Neuronal stem cell (in vitro differentiated cells): ENCODE measurements around the gene SMIM29.
A peak's percentile ranks its signal among the peaks of the same experiment; 100 is the strongest.

ENCODE experiments used
- DNase-seq: peaks from one replicate; pipeline ENCODE4 v3.0.0-alpha.2; 2013; ENCODE audit warnings: low spot score
- H2AFZ ChIP-seq: one replicate; pipeline ENCODE4 v1.6.1; 2013; ENCODE audit warnings: mild to moderate bottlenecking, low read length, inconsistent platforms
- H2AK5ac ChIP-seq: 2 replicates; pipeline ENCODE4 v1.6.1; 2013; ENCODE audit warnings: low read depth, mild to moderate bottlenecking, inconsistent platforms, low read length, moderate library complexity, mixed read lengths
- H2BK120ac ChIP-seq: 2 replicates; pipeline ENCODE4 v1.6.1; 2013; ENCODE audit warnings: low read depth, mild to moderate bottlenecking, inconsistent platforms, low read length, moderate library complexity, mixed read lengths
- H2BK12ac ChIP-seq: one replicate; pipeline ENCODE4 v1.6.1; 2013; ENCODE audit warnings: low read length, inconsistent platforms
- H2BK15ac ChIP-seq: 2 replicates; pipeline ENCODE4 v1.6.1; 2013; ENCODE audit warnings: mild to moderate bottlenecking, low read length, inconsistent platforms, mixed read lengths
- H2BK5ac ChIP-seq: one replicate; pipeline ENCODE4 v1.6.1; 2013; ENCODE audit warnings: inconsistent platforms, mild to moderate bottlenecking, low read length, moderate library complexity
- H3K14ac ChIP-seq: one replicate; pipeline ENCODE4 v1.6.1; 2013; ENCODE audit warnings: low read length, inconsistent platforms
- H3K18ac ChIP-seq: 2 replicates; pipeline ENCODE4 v1.6.1; 2013; ENCODE audit warnings: low read length, inconsistent platforms
- H3K23ac ChIP-seq: 2 replicates; pipeline ENCODE4 v1.6.1; 2013; ENCODE audit warnings: low read depth, mild to moderate bottlenecking, mixed read lengths, low read length, inconsistent platforms; ENCODE audit not compliant: poor library complexity
- H3K27ac ChIP-seq: replicated peaks from 3 replicates; pipeline ENCODE4 v1.5.1; 2013; ENCODE audit warnings: low read length, inconsistent platforms
- H3K27me3 ChIP-seq, 3 experiments: 2 replicates each; pipeline ENCODE4 v1.6.1; 2013; ENCODE audit warnings: low read length in 3 of 3, mild to moderate bottlenecking in 2 of 3, inconsistent platforms in 1 of 3, low read depth in 1 of 3, mixed read lengths in 1 of 3, moderate library complexity in 1 of 3; ENCODE audit not compliant: control insufficient read depth in 3 of 3, insufficient read depth in 3 of 3
- H3K36me3 ChIP-seq, 2 donors: replicated peaks in 1 of 2; 2 replicates each; pipeline ENCODE4 v1.6.1; 2013; ENCODE audit warnings: low read length in 2 of 2; ENCODE audit not compliant: control insufficient read depth in 2 of 2, insufficient read depth in 2 of 2
- H3K4ac ChIP-seq: 2 replicates; pipeline ENCODE4 v1.6.1; 2013; ENCODE audit warnings: inconsistent platforms, mild to moderate bottlenecking, low read length, moderate library complexity
- H3K4me1 ChIP-seq, 2 donors: 1 replicate in 1 of 2; 2 replicates in 1 of 2; pipeline ENCODE4 v1.6.1; 2013; ENCODE audit warnings: low read length in 2 of 2, low read depth in 1 of 2; ENCODE audit not compliant: control insufficient read depth in 2 of 2, insufficient read depth in 1 of 2
- H3K4me2 ChIP-seq: one replicate; pipeline ENCODE4 v1.6.1; 2013; ENCODE audit warnings: mild to moderate bottlenecking, low read length, inconsistent platforms; ENCODE audit not compliant: insufficient read depth, poor library complexity, severe bottlenecking
- H3K4me3 ChIP-seq, 2 donors: 2 replicates each; pipeline ENCODE4 v1.5.1; 2013; ENCODE audit warnings: low read length in 2 of 2, mild to moderate bottlenecking in 2 of 2, inconsistent platforms in 1 of 2, moderate library complexity in 1 of 2
- H3K79me1 ChIP-seq: one replicate; pipeline ENCODE4 v1.6.1; 2013; ENCODE audit warnings: low read depth, mild to moderate bottlenecking, inconsistent platforms, low read length, moderate library complexity
- H3K9ac ChIP-seq: one replicate; pipeline ENCODE4 v1.6.1; 2013; ENCODE audit warnings: mild to moderate bottlenecking, low read depth, low read length, inconsistent platforms; ENCODE audit not compliant: poor library complexity
- H3K9me3 ChIP-seq, 2 donors: replicated peaks in 1 of 2; 2 replicates each; pipeline versions ENCODE3 to v1.6.1; 2013; ENCODE audit warnings: low read length in 2 of 2, mild to moderate bottlenecking in 2 of 2, inconsistent platforms in 1 of 2, low read depth in 1 of 2, mixed read lengths in 1 of 2, moderate library complexity in 1 of 2; ENCODE audit not compliant: control insufficient read depth in 2 of 2, insufficient read depth in 1 of 2
- H4K8ac ChIP-seq: one replicate; pipeline ENCODE4 v1.6.1; 2013; ENCODE audit warnings: low read depth, mild to moderate bottlenecking, inconsistent platforms, low read length, moderate library complexity
- H4K91ac ChIP-seq: one replicate; pipeline ENCODE4 v1.6.1; 2013; ENCODE audit warnings: low read length, low read depth, mild to moderate bottlenecking, inconsistent platforms; ENCODE audit not compliant: poor library complexity
- WGBS, 2 donors: extraction: QIAGEN DNeasy Blood & Tissue Kit; methylation state at CpG; one replicate each; pipeline ENCODE4 v1.1.7; 2013; ENCODE audit warnings: missing lambda C conversion rate in 2 of 2, mixed read lengths in 1 of 2; ENCODE audit not compliant: insufficient read length in 2 of 2, insufficient replicate concordance in 1 of 2; ENCODE audit errors: extremely low coverage in 2 of 2; 5-methylcytosine and 5-hydroxymethylcytosine counted together

SMIM29 gene

DNA sequence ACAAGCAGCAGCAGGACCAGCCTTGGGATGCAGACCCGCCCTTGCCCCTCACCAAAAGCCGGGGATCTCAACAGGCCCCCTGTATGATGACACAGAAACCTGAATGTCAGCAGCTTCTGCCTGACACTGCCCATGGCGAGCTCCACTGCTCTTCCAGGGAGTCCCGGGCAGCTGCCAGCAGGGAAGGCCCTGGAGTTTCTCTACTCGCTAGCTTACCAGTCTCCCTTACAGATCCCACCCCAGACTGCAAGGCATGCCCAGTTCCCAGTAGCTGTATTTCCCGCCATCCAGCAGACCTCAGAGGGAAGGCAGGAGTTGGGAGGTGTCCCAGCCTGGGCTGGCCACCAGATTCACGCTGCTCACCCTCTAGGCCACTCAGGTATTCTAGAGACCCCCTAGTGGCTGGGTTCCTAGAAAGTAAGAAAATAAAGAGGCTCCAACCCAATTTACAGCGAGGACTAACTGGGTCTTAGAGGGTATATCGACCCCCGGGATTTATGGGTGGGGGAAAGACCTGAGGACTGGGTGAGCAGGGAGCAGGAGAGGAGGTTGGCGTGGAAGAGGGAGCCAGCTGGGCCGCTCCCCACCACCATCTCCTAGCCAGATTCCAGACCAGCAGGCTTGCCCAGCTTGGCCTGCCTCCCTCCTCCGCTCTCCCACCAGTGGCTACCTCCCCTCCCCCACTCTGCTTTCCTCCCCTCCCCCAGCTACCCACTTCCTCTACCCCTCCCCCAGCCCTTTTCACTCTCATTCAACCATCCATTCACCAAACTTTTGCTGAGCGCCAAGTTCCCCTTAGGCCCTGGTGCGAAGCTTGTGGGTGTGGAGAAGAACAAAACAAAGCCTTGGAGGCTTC, 21.8 kb downstream of the SMIM29 start:
- Histone ChIP-seq H3K36me3 (no peaks in the 10 kb centered on the region), H3K9ac (no peak overlapping the region), H3K23ac (peak overlapping the region; percentile 29), H2AFZ (peak overlapping the region; percentile 65), H3K27ac (peak overlapping the region; percentile 41), H3K79me1 (no peaks in the 10 kb centered on the region), H3K4me1 (peaks cover 12 to 24% of the 10 kb centered on the region in 2 donors), H3K4ac (peak overlapping the region; percentile 58), H2BK120ac (peak overlapping the region; percentile 73), H2BK12ac (no peak overlapping the region), H4K8ac (no peak overlapping the region), H3K27me3 (peaks cover 0 to 2% (median 0%) of the 10 kb centered on the region in 3 experiments), H2BK5ac (no peak overlapping the region), H2BK15ac (peak overlapping the region; percentile 76), H3K18ac (peak overlapping the region; percentile 73), H3K9me3 (no peaks in the 10 kb centered on the region), H3K4me2 (no peak overlapping the region), H3K14ac (no peak overlapping the region), H4K91ac (peak overlapping the region; percentile 90), H2AK5ac (peak overlapping the region; percentile 91), H3K4me3 (no peak overlapping the region)
- no peak for DNase-seq
- no CpG with 5 or more reads among the region's 15 CpGs for WGBS, 2 donors

DNA sequence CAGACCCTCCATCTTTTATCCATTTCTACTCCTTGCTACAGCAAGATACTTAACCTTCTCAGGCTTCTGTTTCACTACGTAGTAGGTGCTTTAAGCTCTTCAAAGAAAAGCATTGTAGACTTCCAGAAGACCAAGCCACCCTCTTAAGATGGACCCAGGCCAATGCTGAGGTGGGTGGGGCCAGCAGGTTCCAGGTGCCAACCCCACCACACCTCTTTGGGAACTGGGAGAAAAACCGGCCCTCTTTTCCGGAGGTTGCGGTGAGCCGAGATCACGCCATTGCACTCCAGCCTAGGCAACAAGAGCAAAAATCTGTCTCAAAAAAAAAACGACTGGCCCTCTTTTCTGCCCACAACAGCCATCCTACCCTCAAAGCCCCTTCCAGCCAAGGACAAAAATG, 22.7 kb downstream of the SMIM29 start:
- no peak overlapping the region for H3K9ac ChIP-seq
- no peak overlapping the region for H3K4ac ChIP-seq
- H2BK12ac ChIP-seq = no peak overlapping the region
- H3K27ac ChIP-seq = no peak overlapping the region
- H3K79me1 ChIP-seq = no peaks in the 10 kb centered on the region
- H3K36me3 ChIP-seq = no peaks in the 10 kb centered on the region
- no CpG with 5 or more reads among the region's 7 CpGs for WGBS, 2 donors
- no peak overlapping the region for H3K4me3 ChIP-seq
- no peak overlapping the region for H3K18ac ChIP-seq
- H3K4me2 ChIP-seq = no peak overlapping the region
- H3K9me3 ChIP-seq = no peaks in the 10 kb centered on the region
- H3K27me3 ChIP-seq = peaks cover 0 to 1% (median 0%) of the 10 kb centered on the region in 3 experiments
- H3K4me1 ChIP-seq = peaks cover 12 to 24% of the 10 kb centered on the region in 2 donors
- H4K8ac ChIP-seq = no peak overlapping the region
- H2BK5ac ChIP-seq = no peak overlapping the region
- no peak overlapping the region for H4K91ac ChIP-seq
- H2AK5ac ChIP-seq = no peak overlapping the region
- peak overlapping the region; percentile 29 for H3K23ac ChIP-seq
- no peak overlapping the region for H3K14ac ChIP-seq
- H2BK120ac ChIP-seq = peak overlapping the region; percentile 44
- H2BK15ac ChIP-seq = peak overlapping the region; percentile 66
- H2AFZ ChIP-seq = peak overlapping the region; percentile 65
- no peak for DNase-seq

DNA sequence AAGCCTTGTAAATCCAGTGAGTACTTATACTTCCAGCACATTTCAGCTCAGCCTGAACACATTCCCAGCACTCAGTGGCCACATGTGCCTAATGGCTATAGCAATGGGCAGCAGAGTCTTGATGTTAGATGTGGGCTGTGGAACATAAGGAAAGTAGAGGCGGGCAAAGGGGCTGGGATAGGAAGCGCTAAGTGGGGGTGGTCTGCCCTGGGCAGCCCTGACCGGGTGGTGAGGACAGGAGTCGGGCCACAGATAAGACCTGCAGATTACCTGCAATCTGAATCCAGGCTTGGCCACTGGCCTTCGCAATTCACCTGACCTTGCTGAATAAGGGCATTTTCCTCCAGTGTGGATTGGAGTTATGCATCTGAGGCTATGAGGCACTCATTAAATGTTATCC, 23.3 kb downstream of the SMIM29 start:
- Histone ChIP-seq H2BK5ac (no peak overlapping the region), H3K4me2 (no peak overlapping the region), H4K91ac (no peak overlapping the region), H3K79me1 (no peaks in the 10 kb centered on the region), H3K36me3 (no peaks in the 10 kb centered on the region), H3K9ac (no peak overlapping the region), H3K4me1 (peaks cover 12 to 24% of the 10 kb centered on the region in 2 donors), H2AK5ac (peak overlapping the region; percentile 3), H3K27me3 (no peaks in the 10 kb centered on the region), H2BK15ac (no peak overlapping the region), H3K23ac (peak overlapping the region; percentile 2), H2AFZ (no peak overlapping the region), H3K4ac (no peak overlapping the region), H3K9me3 (no peaks in the 10 kb centered on the region), H3K18ac (no peak overlapping the region), H2BK12ac (peak overlapping the region; percentile 1), H3K14ac (no peak overlapping the region), H2BK120ac (no peak overlapping the region), H3K27ac (no peak overlapping the region), H4K8ac (no peak overlapping the region), H3K4me3 (no peak overlapping the region)
- no peak for DNase-seq
- WGBS, 2 donors = no CpG with 5 or more reads among the region's 5 CpGs
